ENCODE results near the gene RAMACL. TPM values are rescaled to one million over a fixed set of nuclear protein-coding genes. Genes with fewer than 3 reads are reported as not detected.

RAMACL gene
- total RNA-seq, 1 experiment from 2014 or later, result 0.77 TPM

- no peaks in the 10 kb centered on the region for H3K9me3 ChIP-seq (ENCODE audit: low read depth, low read length, poor library complexity, severe bottlenecking)
- ChIA-PET POLR2A (ENCODE audit: low non-redundant PET) (no interaction called here), CTCF (no interaction called here)
- intact Hi-C loops (cut with micrococcal nuclease; ENCODE audit: unreplicated experiment), result no loop called here
- peaks cover 5% of the 10 kb centered on the region for H3K4me1 ChIP-seq (ENCODE audit: insufficient read depth, low read length, poor library complexity, severe bottlenecking)
- H3K27me3 ChIP-seq (replicated peaks; ENCODE audit: insufficient read depth, low read depth, low read length, poor library complexity), result no peaks in the 10 kb centered on the region
- no peak for DNase-seq (ENCODE audit: low spot score)
- BruUV-seq (replicated peaks), result no TSS peak
- TF ChIP-seq CTCF (conservative IDR thresholded peaks at IDR 0.05; ENCODE audit: low read depth, low read length) (no peak), EZH2 (IDR thresholded peaks at IDR 0.05; ENCODE audit: borderline replicate concordance, low read depth, low read length, poor library complexity, severe bottlenecking) (no peak)
- H3K36me3 ChIP-seq (ENCODE audit: insufficient read depth, low read length, poor library complexity, severe bottlenecking), result no peaks in the 10 kb centered on the region
- no peak overlapping the region for H3K4me3 ChIP-seq (ENCODE audit: low read depth, low read length, poor library complexity, severe bottlenecking)
- no peak overlapping the region for H3K27ac ChIP-seq (ENCODE audit: low read depth, low read length, poor library complexity, severe bottlenecking)
Observed at GRCh38 chr6:166556336-166556735, 30.1 kb downstream of the RAMACL start.

- Histone ChIP-seq H3K4me3 (ENCODE audit: low read depth, low read length, poor library complexity, severe bottlenecking) (no peak overlapping the region), H3K4me1 (ENCODE audit: insufficient read depth, low read length, poor library complexity, severe bottlenecking) (peaks cover 5% of the 10 kb centered on the region), H3K36me3 (ENCODE audit: insufficient read depth, low read length, poor library complexity, severe bottlenecking) (no peaks in the 10 kb centered on the region), H3K27ac (ENCODE audit: low read depth, low read length, poor library complexity, severe bottlenecking) (no peak overlapping the region), H3K9me3 (ENCODE audit: low read depth, low read length, poor library complexity, severe bottlenecking) (no peaks in the 10 kb centered on the region), H3K27me3 (replicated peaks; ENCODE audit: insufficient read depth, low read depth, low read length, poor library complexity) (no peaks in the 10 kb centered on the region)
- CTCF ChIA-PET, result no interaction called here
- TF ChIP-seq CTCF (conservative IDR thresholded peaks at IDR 0.05; ENCODE audit: low read depth, low read length), result no peak
- no peak for TF ChIP-seq EZH2 (IDR thresholded peaks at IDR 0.05; ENCODE audit: borderline replicate concordance, low read depth, low read length, poor library complexity, severe bottlenecking)
- intact Hi-C loops (cut with micrococcal nuclease; ENCODE audit: unreplicated experiment), result no loop called here
- BruUV-seq (replicated peaks), result no TSS peak
- DNase-seq (ENCODE audit: low spot score), result no peak
- POLR2A ChIA-PET (ENCODE audit: low non-redundant PET), result no interaction called here
Observed at GRCh38 chr6:166555086-166555485, 31.4 kb downstream of the RAMACL start.

GRCh38 chr6:166554316-166554715, 32.2 kb downstream of the RAMACL start:
- BruUV-seq (replicated peaks), result no TSS peak
- ChIA-PET CTCF (no interaction called here), POLR2A (ENCODE audit: low non-redundant PET) (interaction anchor here (0.6 kb wide), 1 partner anchor 70 kb away, joined by 4 read pairs; no protein-coding TSS in a partner anchor)
- Histone ChIP-seq H3K9me3 (ENCODE audit: low read depth, low read length, poor library complexity, severe bottlenecking) (no peaks in the 10 kb centered on the region), H3K36me3 (ENCODE audit: insufficient read depth, low read length, poor library complexity, severe bottlenecking) (no peaks in the 10 kb centered on the region), H3K4me1 (ENCODE audit: insufficient read depth, low read length, poor library complexity, severe bottlenecking) (peaks cover 5% of the 10 kb centered on the region), H3K27me3 (replicated peaks; ENCODE audit: insufficient read depth, low read depth, low read length, poor library complexity) (no peaks in the 10 kb centered on the region), H3K27ac (ENCODE audit: low read depth, low read length, poor library complexity, severe bottlenecking) (no peak overlapping the region), H3K4me3 (ENCODE audit: low read depth, low read length, poor library complexity, severe bottlenecking) (no peak overlapping the region)
- intact Hi-C loops (cut with micrococcal nuclease; ENCODE audit: unreplicated experiment), result no loop called here
- DNase-seq (ENCODE audit: low spot score), result no peak
- no peak for TF ChIP-seq EZH2 (IDR thresholded peaks at IDR 0.05; ENCODE audit: borderline replicate concordance, low read depth, low read length, poor library complexity, severe bottlenecking)
- no peak for TF ChIP-seq CTCF (conservative IDR thresholded peaks at IDR 0.05; ENCODE audit: low read depth, low read length)

Data from A673 (cell line).